B cell (primary cell): ENCODE results near the gene NFYC.

Experiments
- EZH2 ChIP-seq: IDR thresholded peaks from 2 replicates; pipeline ENCODE4 v1.6.1; 2012; ENCODE audit warnings: borderline replicate concordance, low read depth, mild to moderate bottlenecking, moderate library complexity, low read length; ENCODE audit not compliant: insufficient read depth, poor library complexity, severe bottlenecking
- TF ChIP-seq, protein P1 (sequence below): fragments of 200-600 bp; IDR thresholded peaks from one replicate; pipeline ENCODE4 v1.8.0; 2022; ENCODE audit warnings: antibody characterized with exemption, mild to moderate bottlenecking

DNA sequence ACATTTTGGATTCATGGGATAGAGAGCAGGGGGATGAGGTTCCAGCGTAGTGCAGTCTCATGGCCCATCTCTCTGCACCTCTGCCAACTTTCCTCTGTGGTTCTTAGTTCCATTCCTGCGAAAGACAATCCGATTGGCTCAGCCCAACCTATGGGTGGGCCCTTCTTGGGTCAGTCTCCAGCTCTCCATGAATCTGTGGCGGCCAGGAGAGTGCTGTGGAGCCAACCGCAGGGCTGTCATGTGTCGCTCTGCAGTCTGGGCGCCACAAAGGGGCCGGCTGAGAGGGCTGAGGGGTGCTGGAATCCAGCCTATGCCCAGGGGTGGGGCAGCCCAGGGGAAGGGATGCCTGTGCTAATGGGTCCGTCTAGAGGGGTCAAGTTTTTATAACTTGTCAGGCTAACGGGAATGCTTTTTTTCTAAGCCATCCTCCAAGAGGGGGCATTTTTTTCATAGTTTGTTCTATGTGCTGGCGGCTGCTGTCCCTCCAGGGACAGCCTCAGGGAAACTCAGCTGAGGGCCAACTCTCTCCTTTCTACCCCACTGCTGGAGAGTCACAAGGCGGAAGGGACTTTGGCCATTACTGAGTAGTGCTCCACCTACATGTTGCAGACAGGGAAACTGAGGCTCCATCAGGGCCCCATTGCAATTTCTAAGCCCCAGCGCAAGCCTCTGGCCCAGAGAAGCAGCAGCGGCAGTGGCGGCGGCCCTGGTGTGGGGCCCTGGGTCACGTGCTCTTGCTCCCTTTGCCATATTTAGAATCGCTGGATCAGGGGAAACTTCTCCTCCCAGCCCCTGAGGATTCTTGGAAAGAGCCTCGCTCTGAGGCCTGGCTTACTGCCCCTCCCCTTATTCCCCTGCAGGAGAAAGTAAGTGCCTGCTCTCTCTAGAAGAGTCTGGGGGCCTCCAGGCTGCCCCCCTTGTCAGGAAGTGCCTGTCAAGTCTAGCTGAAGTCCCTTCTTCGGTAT, 115.5 kb downstream of the NFYC start:
- no peak for TF ChIP-seq EZH2
- TF ChIP-seq, protein P1, sequence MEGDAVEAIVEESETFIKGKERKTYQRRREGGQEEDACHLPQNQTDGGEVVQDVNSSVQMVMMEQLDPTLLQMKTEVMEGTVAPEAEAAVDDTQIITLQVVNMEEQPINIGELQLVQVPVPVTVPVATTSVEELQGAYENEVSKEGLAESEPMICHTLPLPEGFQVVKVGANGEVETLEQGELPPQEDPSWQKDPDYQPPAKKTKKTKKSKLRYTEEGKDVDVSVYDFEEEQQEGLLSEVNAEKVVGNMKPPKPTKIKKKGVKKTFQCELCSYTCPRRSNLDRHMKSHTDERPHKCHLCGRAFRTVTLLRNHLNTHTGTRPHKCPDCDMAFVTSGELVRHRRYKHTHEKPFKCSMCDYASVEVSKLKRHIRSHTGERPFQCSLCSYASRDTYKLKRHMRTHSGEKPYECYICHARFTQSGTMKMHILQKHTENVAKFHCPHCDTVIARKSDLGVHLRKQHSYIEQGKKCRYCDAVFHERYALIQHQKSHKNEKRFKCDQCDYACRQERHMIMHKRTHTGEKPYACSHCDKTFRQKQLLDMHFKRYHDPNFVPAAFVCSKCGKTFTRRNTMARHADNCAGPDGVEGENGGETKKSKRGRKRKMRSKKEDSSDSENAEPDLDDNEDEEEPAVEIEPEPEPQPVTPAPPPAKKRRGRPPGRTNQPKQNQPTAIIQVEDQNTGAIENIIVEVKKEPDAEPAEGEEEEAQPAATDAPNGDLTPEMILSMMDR = no peak
